ENCODE data around the gene ZFYVE27.

- TF ChIP-seq GFI1B (tag by site-specific recombination; IDR thresholded peaks at IDR 0.05) (no peak), OVOL3 (tag by site-specific recombination; IDR thresholded peaks at IDR 0.05) (no peak), PRDM10 (tag by site-specific recombination; IDR thresholded peaks at IDR 0.05) (no peak), CTCF (tag by site-specific recombination; IDR thresholded peaks at IDR 0.05) (no peak), KLF16 (tag by site-specific recombination; IDR thresholded peaks at IDR 0.05) (no peak), ZNF629 (tag by site-specific recombination; IDR thresholded peaks at IDR 0.05) (no peak), ZNF785 (tag by site-specific recombination; IDR thresholded peaks at IDR 0.05) (no peak), KLF8 (tag by site-specific recombination; IDR thresholded peaks at IDR 0.05) (no peak)
These were observed 59.0 kb downstream of the ZFYVE27 start for GRCh38 chr10:97795886-97796285.

Measured in HEK293 (cell line).